Measurements from ENCODE around the gene CYP4F8. TPM values are rescaled to one million over a fixed set of nuclear protein-coding genes. Genes with fewer than 3 reads are reported as not detected.

The CYP4F8 gene
- polyA plus RNA-seq, 1 of the 3 experiments (the other 2 are of a cell fraction): not detected

- Histone ChIP-seq H3K27ac (ENCODE audit: low read depth in 2 of 2, low read length in 1 of 2) (no peak overlapping the region), H3F3A (replicated peaks; ENCODE audit: insufficient read depth) (no peaks in the 10 kb centered on the region), H3K9me2 (no peaks in the 10 kb centered on the region), H3K79me2 (ENCODE audit: insufficient read depth) (no peaks in the 10 kb centered on the region), H3K4me2 (0 out of 2 replicates have a peak overlapping the region, but pooled peaks have one; percentile 59), H3K9me3 (no peaks in the 10 kb centered on the region), H3K27me3 (ENCODE audit: insufficient read depth) (peaks cover 43% of the 10 kb centered on the region), H3K36me3 (replicated peaks in 1 of 2; ENCODE audit: control insufficient read depth in 1 of 2, insufficient read depth in 2 of 2, low read length in 1 of 2) (no peaks in the 10 kb centered on the region), H3K4me3 (ENCODE audit: low read depth in 2 of 2, low read length in 1 of 2) (0 out of 4 replicates have a peak overlapping the region, but pooled peaks of 1 of the 2 experiments have one; percentile 38), H3K9ac (no peak overlapping the region), H3K4me1 (ENCODE audit: control insufficient read depth in 1 of 2, insufficient read depth in 2 of 2, low read depth in 1 of 2, low read length in 1 of 2) (no peaks in the 10 kb centered on the region), H4K20me1 (ENCODE audit: insufficient read depth) (no peaks in the 10 kb centered on the region), H2AFZ (ENCODE audit: low read depth) (peak overlapping the region; percentile 16; the same call in 1 of the 2 replicates)
- CTCF ChIA-PET: interaction anchor here (0.6 to 1.0 kb wide), 2 partner anchors 8 to 10 kb away, joined by 3 to 6 read pairs; no protein-coding TSS in a partner anchor
- WGBS (ENCODE audit: low lambda C conversion rate): 5% methylated on average over 6 of the region's 10 CpGs
- POLR2A ChIA-PET: no interaction called here
- TF ChIP-seq GABPA (IDR thresholded peaks at IDR 0.05; ENCODE audit: low read depth): no peak
- TF ChIP-seq ZBTB33 (IDR thresholded peaks at IDR 0.05; ENCODE audit: borderline replicate concordance, low read depth): no peak
- TF ChIP-seq TAF1 (IDR thresholded peaks at IDR 0.05; ENCODE audit: borderline replicate concordance, low read depth, low read length): no peak
- no peak for TF ChIP-seq CHD2 (IDR thresholded peaks at IDR 0.05; ENCODE audit: low read length, partially characterized antibody)
- no peak for TF ChIP-seq ELF1 (IDR thresholded peaks at IDR 0.05)
- no peak for TF ChIP-seq USF1 (IDR thresholded peaks at IDR 0.05; ENCODE audit: borderline replicate concordance, low read depth)
- TF ChIP-seq YY1 (IDR thresholded peaks at IDR 0.05; ENCODE audit: low read depth): no peak
- no peak for TF ChIP-seq FOSL2 (IDR thresholded peaks at IDR 0.05; ENCODE audit: borderline replicate concordance, low read depth)
- no peak for DNase-seq
Measured at GRCh38 chr19:15584095-15584494, 30.9 kb upstream of the CYP4F8 start.

GRCh38 chr19:15584541-15585115 is 30.4 kb upstream of the CYP4F8 start:
- no peaks in the 10 kb centered on the region for H4K20me1 ChIP-seq (ENCODE audit: insufficient read depth)
- H3K4me2 ChIP-seq: peak overlapping the region; percentile 59; the same call in 1 of the 2 replicates
- H3F3A ChIP-seq (replicated peaks; ENCODE audit: insufficient read depth): no peaks in the 10 kb centered on the region
- H3K9me3 ChIP-seq: no peaks in the 10 kb centered on the region
- H3K27ac ChIP-seq (ENCODE audit: low read depth in 2 of 2, low read length in 1 of 2): no peak overlapping the region
- peak overlapping the region; percentile 16; the same call in 1 of the 2 replicates for H2AFZ ChIP-seq (ENCODE audit: low read depth)
- DNase-seq: peak; percentile 84
- ChIA-PET CTCF (interaction anchor here (0.6 to 1.0 kb wide), 2 partner anchors 8 to 10 kb away, joined by 3 to 6 read pairs; no protein-coding TSS in a partner anchor), POLR2A (no interaction called here)
- WGBS (ENCODE audit: low lambda C conversion rate): 12% methylated on average over 13 of the region's 35 CpGs
- H3K36me3 ChIP-seq (replicated peaks in 1 of 2; ENCODE audit: control insufficient read depth in 1 of 2, insufficient read depth in 2 of 2, low read length in 1 of 2): no peaks in the 10 kb centered on the region
- H3K4me3 ChIP-seq (ENCODE audit: low read depth in 2 of 2, low read length in 1 of 2): peak overlapping the region in 1 of 2 experiments; percentile 38; a peak in 1 of 4 replicates
- TF ChIP-seq EZH2phosphoT487 (IDR thresholded peaks at IDR 0.05; ENCODE audit: borderline replicate concordance, low read depth): no peak
- TF ChIP-seq SMC3 (IDR thresholded peaks at IDR 0.05; ENCODE audit: low read depth, low read length): peak; percentile 56
- no peak for TF ChIP-seq GABPA (IDR thresholded peaks at IDR 0.05; ENCODE audit: low read depth)
- TF ChIP-seq CTCF (IDR thresholded peaks at IDR 0.05): peak; percentile 85
- no peak for TF ChIP-seq EP300 (IDR thresholded peaks at IDR 0.05; ENCODE audit: borderline replicate concordance in 1 of 2, low read depth in 1 of 2, low read length in 1 of 2)
- no peak for TF ChIP-seq RCOR1 (IDR thresholded peaks at IDR 0.05; ENCODE audit: low read length)
- TF ChIP-seq RAD21 (IDR thresholded peaks at IDR 0.05; ENCODE audit: low read length): peak; percentile 68
- no peaks in the 10 kb centered on the region for H3K9me2 ChIP-seq
- peaks cover 43% of the 10 kb centered on the region for H3K27me3 ChIP-seq (ENCODE audit: insufficient read depth)
- H3K4me1 ChIP-seq (ENCODE audit: control insufficient read depth in 1 of 2, insufficient read depth in 2 of 2, low read depth in 1 of 2, low read length in 1 of 2): no peaks in the 10 kb centered on the region
- H3K79me2 ChIP-seq (ENCODE audit: insufficient read depth): no peaks in the 10 kb centered on the region
- H3K9ac ChIP-seq: no peak overlapping the region

Data from SK-N-SH (cell line).